OCI-LY1 (cell line): ENCODE data around the gene MEP1A.

Experiments used
- H2AFZ ChIP-seq: fragments of 200-600 bp; sonication (generic), shearing (Covaris generic); 2 replicates; pipeline ENCODE4 v1.6.0; 2014; ENCODE audit warnings: antibody characterized with exemption, mild to moderate bottlenecking, low read length
- H3F3A ChIP-seq: fragments of 200-600 bp; sonication (generic), shearing (Covaris generic); 2 replicates; pipeline ENCODE4 v1.6.0; 2014; ENCODE audit warnings: mild to moderate bottlenecking, antibody characterized with exemption, low read length, moderate library complexity; ENCODE audit not compliant: insufficient read depth
- H3K27ac ChIP-seq: fragments of 200-600 bp; sonication (generic); 2 replicates; pipeline ENCODE4 v1.5.1; 2014; ENCODE audit warnings: low read length, mixed run types, mild to moderate bottlenecking, low read depth; ENCODE audit not compliant: poor library complexity, severe bottlenecking
- H3K27me3 ChIP-seq: fragments of 200-600 bp; sonication (generic); 2 replicates; pipeline ENCODE4 v1.6.0; 2014; ENCODE audit warnings: antibody characterized with exemption, mild to moderate bottlenecking, low read length, moderate library complexity; ENCODE audit not compliant: insufficient read depth
- H3K36me3 ChIP-seq: fragments of 200-600 bp; sonication (generic); 2 replicates; pipeline ENCODE4 v1.6.1; 2014; ENCODE audit warnings: mild to moderate bottlenecking, antibody characterized with exemption, low read length, moderate library complexity, mixed read lengths; ENCODE audit not compliant: insufficient read depth
- H3K4me1 ChIP-seq: fragments of 200-600 bp; sonication (generic); 2 replicates; pipeline ENCODE4 v1.5.1; 2014; ENCODE audit warnings: mild to moderate bottlenecking, low read length, moderate library complexity; ENCODE audit not compliant: insufficient read depth, severe bottlenecking
- H3K4me2 ChIP-seq: fragments of 200-600 bp; sonication (generic), shearing (Covaris generic); 2 replicates; pipeline ENCODE4 v1.6.1; 2014; ENCODE audit warnings: low read length
- H3K4me3 ChIP-seq: fragments of 200-600 bp; sonication (generic); 2 replicates; pipeline ENCODE4 v1.5.1; 2014; ENCODE audit warnings: low read length, low read depth, mild to moderate bottlenecking, mixed read lengths; ENCODE audit not compliant: poor library complexity, severe bottlenecking
- H3K79me2 ChIP-seq: fragments of 200-600 bp; shearing (Covaris generic); 2 replicates; pipeline ENCODE4 v1.6.1; 2016; ENCODE audit warnings: mixed run types, low read length, mixed read lengths; ENCODE audit not compliant: insufficient read depth
- H3K9ac ChIP-seq: fragments of 200-600 bp; sonication (generic), shearing (Covaris generic); 2 replicates; pipeline ENCODE4 v1.6.1; 2014; ENCODE audit warnings: mild to moderate bottlenecking, low read length, mixed read lengths
- H3K9me2 ChIP-seq: fragments of 200-600 bp; sonication (generic), shearing (Covaris generic); 2 replicates; pipeline ENCODE4 v1.6.1; 2014; ENCODE audit warnings: low read depth, mild to moderate bottlenecking, low read length, mixed read lengths
- H3K9me3 ChIP-seq: fragments of 200-600 bp; shearing (Covaris generic); 2 replicates; pipeline ENCODE4 v1.6.1; 2014; ENCODE audit warnings: low read length, mixed read lengths
- H4K20me1 ChIP-seq: fragments of 200-600 bp; sonication (generic), shearing (Covaris generic); 2 replicates; pipeline ENCODE4 v1.6.0; 2016; ENCODE audit warnings: mild to moderate bottlenecking, low read length; ENCODE audit not compliant: insufficient read depth
- EZH2 ChIP-seq: fragments of 200-600 bp; sonication (generic), shearing (Covaris generic); IDR thresholded peaks from 2 replicates; pipeline ENCODE4 v1.8.0; 2017; ENCODE audit warnings: borderline replicate concordance, mixed run types, mild to moderate bottlenecking, antibody characterized with exemption, low read length, moderate library complexity, mixed read lengths
- TF ChIP-seq, protein P1 (sequence below): fragments of 200-600 bp; sonication (generic), shearing (Covaris generic); IDR thresholded peaks from 2 replicates; pipeline ENCODE4 v1.5.1; 2017; ENCODE audit warnings: mild to moderate bottlenecking, antibody characterized with exemption, low read length, moderate library complexity, mixed read lengths

MEP1A gene

DNA sequence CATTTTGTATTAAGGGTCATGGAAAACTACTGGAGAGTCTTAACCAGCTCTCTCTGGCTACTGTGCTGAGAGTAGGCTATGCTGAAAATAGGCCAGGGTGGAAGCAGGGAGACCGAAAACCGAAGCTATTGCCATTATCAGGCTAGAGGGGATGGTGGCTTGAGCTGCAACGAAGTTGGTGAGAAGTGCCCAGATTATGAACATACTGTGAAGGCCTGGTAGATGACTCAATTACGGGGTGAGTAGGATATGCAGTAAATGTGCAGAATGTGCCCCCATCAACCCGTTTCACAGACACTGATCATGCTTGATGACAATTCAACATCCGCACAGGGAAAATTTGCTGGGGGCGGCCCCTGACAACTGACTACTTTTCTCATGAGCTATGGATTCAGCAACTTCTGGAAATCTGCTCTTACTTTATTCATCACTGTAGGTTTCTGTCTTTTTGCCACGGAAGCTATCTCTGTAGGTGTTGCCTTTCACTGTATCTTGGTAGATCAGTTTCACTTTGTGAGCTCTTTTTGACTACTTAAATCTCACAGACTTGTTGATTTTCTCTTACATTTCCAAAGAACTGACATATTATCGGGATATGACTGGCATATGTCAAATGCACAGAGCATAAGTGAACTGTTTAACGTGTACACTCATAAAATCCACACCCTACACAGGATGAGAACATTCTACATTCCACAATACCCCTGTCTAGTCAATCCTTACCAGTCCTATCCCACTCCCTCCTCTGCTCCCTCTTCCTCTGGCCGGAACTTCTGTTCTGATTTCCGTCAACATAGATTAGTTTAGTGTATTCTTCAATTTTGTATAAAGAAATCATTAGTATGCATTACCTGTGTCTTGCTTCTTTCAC, 15.5 kb upstream of the MEP1A start:
- Histone ChIP-seq H3K27me3 (no peaks in the 10 kb centered on the region), H3K4me2 (no peak overlapping the region), H3K9me2 (no peaks in the 10 kb centered on the region), H3K9me3 (no peaks in the 10 kb centered on the region), H3K9ac (no peak overlapping the region), H3F3A (no peaks in the 10 kb centered on the region), H3K4me1 (no peaks in the 10 kb centered on the region), H2AFZ (no peak overlapping the region), H3K4me3 (no peak overlapping the region), H3K79me2 (no peaks in the 10 kb centered on the region), H3K36me3 (no peaks in the 10 kb centered on the region), H3K27ac (no peak overlapping the region), H4K20me1 (no peaks in the 10 kb centered on the region)
- TF ChIP-seq, protein P1, sequence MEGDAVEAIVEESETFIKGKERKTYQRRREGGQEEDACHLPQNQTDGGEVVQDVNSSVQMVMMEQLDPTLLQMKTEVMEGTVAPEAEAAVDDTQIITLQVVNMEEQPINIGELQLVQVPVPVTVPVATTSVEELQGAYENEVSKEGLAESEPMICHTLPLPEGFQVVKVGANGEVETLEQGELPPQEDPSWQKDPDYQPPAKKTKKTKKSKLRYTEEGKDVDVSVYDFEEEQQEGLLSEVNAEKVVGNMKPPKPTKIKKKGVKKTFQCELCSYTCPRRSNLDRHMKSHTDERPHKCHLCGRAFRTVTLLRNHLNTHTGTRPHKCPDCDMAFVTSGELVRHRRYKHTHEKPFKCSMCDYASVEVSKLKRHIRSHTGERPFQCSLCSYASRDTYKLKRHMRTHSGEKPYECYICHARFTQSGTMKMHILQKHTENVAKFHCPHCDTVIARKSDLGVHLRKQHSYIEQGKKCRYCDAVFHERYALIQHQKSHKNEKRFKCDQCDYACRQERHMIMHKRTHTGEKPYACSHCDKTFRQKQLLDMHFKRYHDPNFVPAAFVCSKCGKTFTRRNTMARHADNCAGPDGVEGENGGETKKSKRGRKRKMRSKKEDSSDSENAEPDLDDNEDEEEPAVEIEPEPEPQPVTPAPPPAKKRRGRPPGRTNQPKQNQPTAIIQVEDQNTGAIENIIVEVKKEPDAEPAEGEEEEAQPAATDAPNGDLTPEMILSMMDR, result no peak
- no peak for TF ChIP-seq EZH2

DNA sequence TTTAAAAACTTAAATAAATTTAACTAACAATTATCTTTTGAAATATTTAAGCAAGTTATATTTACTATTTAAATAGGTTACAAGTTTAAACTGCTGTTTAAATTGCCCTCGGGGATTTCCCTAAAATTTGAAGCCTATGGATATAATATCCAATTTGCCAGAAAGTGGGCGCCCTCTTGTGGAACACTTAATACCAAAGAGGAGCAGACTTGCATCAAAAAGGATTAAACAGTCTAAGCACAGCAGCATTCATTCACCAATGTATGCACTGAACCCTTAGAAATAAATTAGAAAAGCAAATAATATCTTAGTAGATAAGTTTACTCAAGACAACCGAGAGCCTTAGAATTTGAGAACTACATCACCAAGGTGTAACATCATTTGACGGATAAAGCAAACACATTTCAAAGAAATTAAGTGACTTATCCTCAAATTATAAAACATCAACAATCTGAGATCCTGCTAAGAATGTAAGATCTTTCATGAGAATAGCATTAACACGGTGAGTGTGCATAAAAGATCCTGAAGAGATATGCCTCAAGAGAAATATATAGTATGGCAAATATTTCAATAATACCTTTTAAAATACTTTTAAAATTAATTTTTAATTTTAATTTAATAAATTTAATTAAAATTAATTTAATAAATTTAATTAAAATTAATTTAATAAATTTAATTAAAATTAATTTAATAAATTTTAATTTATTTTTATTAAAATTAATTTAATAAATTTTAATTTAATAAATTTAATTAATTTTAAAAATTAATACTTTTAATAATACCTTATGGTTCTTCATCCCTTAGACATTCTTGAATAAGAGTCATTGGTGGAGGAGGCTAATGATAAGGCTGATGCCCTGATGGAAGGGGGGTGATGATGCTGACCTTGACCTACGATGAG, 11.5 kb upstream of the MEP1A start:
- no peaks in the 10 kb centered on the region for H3K9me2 ChIP-seq
- no peaks in the 10 kb centered on the region for H3K9me3 ChIP-seq
- no peaks in the 10 kb centered on the region for H3K36me3 ChIP-seq
- H3K4me2 ChIP-seq, result no peak overlapping the region
- no peak overlapping the region for H2AFZ ChIP-seq
- H3K27me3 ChIP-seq, result no peaks in the 10 kb centered on the region
- no peaks in the 10 kb centered on the region for H3K79me2 ChIP-seq
- no peak overlapping the region for H3K27ac ChIP-seq
- H3K4me3 ChIP-seq, result no peak overlapping the region
- TF ChIP-seq, protein P1, result peak; percentile 73
- no peak for TF ChIP-seq EZH2
- no peaks in the 10 kb centered on the region for H3F3A ChIP-seq
- H3K4me1 ChIP-seq, result no peaks in the 10 kb centered on the region
- H4K20me1 ChIP-seq, result no peaks in the 10 kb centered on the region
- no peak overlapping the region for H3K9ac ChIP-seq

DNA sequence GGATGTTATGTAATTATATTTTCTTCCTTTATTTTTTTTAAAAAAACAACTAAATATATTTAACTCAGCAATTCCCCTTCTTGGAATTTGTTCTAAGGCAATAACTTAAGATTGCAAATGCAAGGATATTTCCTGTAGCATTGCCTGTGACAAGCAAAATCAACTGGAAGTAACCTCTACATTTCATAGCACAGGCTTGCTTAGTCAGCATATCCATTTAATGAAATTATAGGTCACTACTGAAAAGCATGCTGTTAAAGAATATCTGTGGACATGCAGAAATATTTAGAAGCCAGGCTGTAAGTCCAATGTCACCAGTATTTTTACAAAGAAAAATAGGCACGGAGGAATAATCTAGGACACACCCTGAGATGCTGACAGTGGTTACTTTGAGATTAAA, 8.7 kb upstream of the MEP1A start:
- Histone ChIP-seq H3K27ac (no peak overlapping the region), H4K20me1 (no peaks in the 10 kb centered on the region), H3K36me3 (no peaks in the 10 kb centered on the region), H2AFZ (no peak overlapping the region), H3F3A (no peaks in the 10 kb centered on the region), H3K9ac (no peak overlapping the region), H3K79me2 (no peaks in the 10 kb centered on the region), H3K4me2 (no peak overlapping the region), H3K4me1 (no peaks in the 10 kb centered on the region), H3K27me3 (no peaks in the 10 kb centered on the region), H3K9me2 (no peaks in the 10 kb centered on the region), H3K4me3 (no peak overlapping the region), H3K9me3 (no peaks in the 10 kb centered on the region)
- TF ChIP-seq, protein P1, result no peak
- TF ChIP-seq EZH2, result no peak
